ENCODE results near the gene CGRRF1. TPM values are rescaled to one million over a fixed set of nuclear protein-coding genes. Genes with fewer than 3 reads are reported as not detected.

Gene CGRRF1
- total RNA-seq, 1 experiment from 2014 or later: 19.1 TPM

DNA sequence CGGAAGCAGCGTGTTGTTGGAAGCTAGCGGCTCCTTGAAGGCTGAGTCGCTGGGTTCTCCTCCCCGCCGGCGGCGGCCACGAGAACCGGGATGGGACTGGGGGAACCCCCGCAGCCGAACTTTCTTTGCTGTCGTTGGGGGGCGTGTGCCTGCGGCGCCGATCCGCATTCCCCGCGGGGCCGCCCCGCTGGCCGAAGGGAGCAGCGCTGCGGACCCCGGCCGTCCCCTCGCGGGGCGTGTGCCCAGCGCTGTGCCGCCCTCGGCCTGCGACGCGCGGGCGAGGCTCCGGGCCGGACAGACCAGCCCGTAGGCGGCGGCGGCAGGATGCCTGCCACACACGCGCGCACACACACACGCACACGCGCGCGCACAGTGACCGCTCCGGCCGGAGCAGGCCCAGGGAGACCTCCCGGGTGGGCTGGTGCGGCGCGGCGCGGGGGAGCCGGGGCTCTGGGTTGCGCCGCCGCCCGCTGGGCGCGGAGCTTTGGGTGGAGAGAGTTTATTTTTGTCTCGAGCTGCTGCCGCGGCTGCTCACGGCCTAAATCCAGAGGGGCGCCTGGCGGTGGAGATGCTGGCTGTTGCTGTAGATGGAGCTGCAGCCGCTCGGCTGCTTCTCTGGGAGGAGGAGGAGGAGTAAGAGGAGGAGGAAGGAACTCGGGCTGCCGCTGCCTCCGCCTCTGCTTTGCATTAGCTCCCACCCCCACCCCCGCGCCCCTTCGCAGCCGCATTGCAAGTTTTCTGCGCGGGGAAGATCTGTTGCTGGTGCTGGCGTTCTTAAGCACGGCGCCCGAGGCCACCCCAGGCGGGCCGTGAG is 56.9 kb downstream of the CGRRF1 start, which contains the start of gene SAMD4A:
SAMD4A (plus strand) TSS at position 719 of the 814 bp plus-strand sequence. CDS start 789 bp downstream, outside the sequence.
- no peak within 1 kb of the TSS for H3K23ac ChIP-seq (ENCODE audit: insufficient read length, low read depth, low read length)
- peak within 1 kb of the TSS; percentile 41 for H3K18ac ChIP-seq (ENCODE audit: insufficient read length, low read depth, low read length)
- Mint-ChIP-seq H3K4me1 (peaks cover 17 to 19% of the 10 kb centered on the region in 2 experiments), H3K9me3 (peaks cover 0 to 1% of the 10 kb centered on the region in 2 experiments; a peak in 1 of 5 replicates), H3K36me3 (ENCODE audit: insufficient read depth in 1 of 3, low read depth in 3 of 3) (no peaks in the 10 kb centered on the region; a peak in 1 of 7 replicates), H3K4me3 (peak within 1 kb of the TSS; percentile 82 to 96), H3K27ac (peak within 1 kb of the TSS in 1 of 3 experiments; percentile 92; a peak in 3 of 7 replicates), H3K27me3 (ENCODE audit: low read depth) (peaks cover 35% of the 10 kb centered on the region)
- DNase-seq: peak; percentile 74
- H3K56ac ChIP-seq (ENCODE audit: insufficient read length, low read depth, low read length): no peak within 1 kb of the TSS
- peaks cover 2% of the 10 kb centered on the region; the same call in 1 of the 2 replicates for H3K79me2 ChIP-seq (ENCODE audit: insufficient read depth, low read length)
- H3K9me3 ChIP-seq (ENCODE audit: control insufficient read depth, low read depth, low read length): no peaks in the 10 kb centered on the region
- H3K14ac ChIP-seq (ENCODE audit: insufficient read depth, low read length): peak within 1 kb of the TSS; percentile 67
- no peak within 1 kb of the TSS for H4K8ac ChIP-seq (replicated peaks; ENCODE audit: insufficient read length, low read depth, low read length)
- no peak within 1 kb of the TSS for H3T11ph ChIP-seq (ENCODE audit: low read length)
- H3K27ac ChIP-seq (ENCODE audit: insufficient read length, low read depth, low read length): no peak within 1 kb of the TSS
- H4K5ac ChIP-seq (ENCODE audit: insufficient read length, low read depth, low read length): no peak within 1 kb of the TSS
- no peak within 1 kb of the TSS for H2BK15ac ChIP-seq (ENCODE audit: low read depth, low read length)
- H3K23me2 ChIP-seq (ENCODE audit: insufficient read length, low read depth, low read length, poor library complexity, severe bottlenecking): peaks cover 21% of the 10 kb centered on the region
- peak within 1 kb of the TSS; percentile 99 for H3K4me2 ChIP-seq (ENCODE audit: insufficient read depth, insufficient read length, low read length)
- no peak within 1 kb of the TSS for H2BK20ac ChIP-seq (ENCODE audit: low read depth, low read length, poor library complexity, severe bottlenecking)
- no peaks in the 10 kb centered on the region for H3K79me1 ChIP-seq (ENCODE audit: insufficient read depth, low read depth, low read length, poor library complexity, severe bottlenecking)
- no peaks in the 10 kb centered on the region; the same call in 1 of the 2 replicates for H3K27me3 ChIP-seq (ENCODE audit: insufficient read depth, low read length)
- no peak within 1 kb of the TSS for H2AFZ ChIP-seq (ENCODE audit: low read length)
- no peak within 1 kb of the TSS for H4K91ac ChIP-seq (ENCODE audit: insufficient read length, low read depth, low read length)
- no peak within 1 kb of the TSS for H2BK120ac ChIP-seq (ENCODE audit: low read depth, low read length, poor library complexity, severe bottlenecking)
- no peak within 1 kb of the TSS for H2BK12ac ChIP-seq (ENCODE audit: insufficient read length, low read depth, low read length)
- no CpG with 5 or more reads among the region's 91 CpGs for WGBS (ENCODE audit: extremely low coverage, insufficient read length, low lambda C conversion rate)
- H4K20me1 ChIP-seq (ENCODE audit: control insufficient read depth, insufficient read depth, insufficient read length): no peaks in the 10 kb centered on the region
- H3K4me1 ChIP-seq (ENCODE audit: insufficient read depth, low read length): no peaks in the 10 kb centered on the region; the same call in 1 of the 2 replicates
- TF ChIP-seq, protein P1, sequence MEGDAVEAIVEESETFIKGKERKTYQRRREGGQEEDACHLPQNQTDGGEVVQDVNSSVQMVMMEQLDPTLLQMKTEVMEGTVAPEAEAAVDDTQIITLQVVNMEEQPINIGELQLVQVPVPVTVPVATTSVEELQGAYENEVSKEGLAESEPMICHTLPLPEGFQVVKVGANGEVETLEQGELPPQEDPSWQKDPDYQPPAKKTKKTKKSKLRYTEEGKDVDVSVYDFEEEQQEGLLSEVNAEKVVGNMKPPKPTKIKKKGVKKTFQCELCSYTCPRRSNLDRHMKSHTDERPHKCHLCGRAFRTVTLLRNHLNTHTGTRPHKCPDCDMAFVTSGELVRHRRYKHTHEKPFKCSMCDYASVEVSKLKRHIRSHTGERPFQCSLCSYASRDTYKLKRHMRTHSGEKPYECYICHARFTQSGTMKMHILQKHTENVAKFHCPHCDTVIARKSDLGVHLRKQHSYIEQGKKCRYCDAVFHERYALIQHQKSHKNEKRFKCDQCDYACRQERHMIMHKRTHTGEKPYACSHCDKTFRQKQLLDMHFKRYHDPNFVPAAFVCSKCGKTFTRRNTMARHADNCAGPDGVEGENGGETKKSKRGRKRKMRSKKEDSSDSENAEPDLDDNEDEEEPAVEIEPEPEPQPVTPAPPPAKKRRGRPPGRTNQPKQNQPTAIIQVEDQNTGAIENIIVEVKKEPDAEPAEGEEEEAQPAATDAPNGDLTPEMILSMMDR (conservative IDR thresholded peaks at IDR 0.05): peak; percentile 34; the same call in 2 of the 3 replicates
- H3K9ac ChIP-seq (ENCODE audit: extremely low read depth, insufficient read length, low read length): peak within 1 kb of the TSS; percentile 40
- no peak within 1 kb of the TSS for H2AK5ac ChIP-seq (ENCODE audit: insufficient read length, low read length)
- no peak within 1 kb of the TSS for H3K4ac ChIP-seq (ENCODE audit: low read depth, low read length)
- no peak within 1 kb of the TSS for H2BK5ac ChIP-seq (ENCODE audit: insufficient read length, low read length)

All from H9 (cell line).